Measurements from ENCODE around the gene HELZ2.
"Not testable (repeated sequence)": the region's sequence is repeated elsewhere in the genome, so short reads cannot be mapped to it uniquely, and the experiment has no call there.

Gene HELZ2

DNA sequence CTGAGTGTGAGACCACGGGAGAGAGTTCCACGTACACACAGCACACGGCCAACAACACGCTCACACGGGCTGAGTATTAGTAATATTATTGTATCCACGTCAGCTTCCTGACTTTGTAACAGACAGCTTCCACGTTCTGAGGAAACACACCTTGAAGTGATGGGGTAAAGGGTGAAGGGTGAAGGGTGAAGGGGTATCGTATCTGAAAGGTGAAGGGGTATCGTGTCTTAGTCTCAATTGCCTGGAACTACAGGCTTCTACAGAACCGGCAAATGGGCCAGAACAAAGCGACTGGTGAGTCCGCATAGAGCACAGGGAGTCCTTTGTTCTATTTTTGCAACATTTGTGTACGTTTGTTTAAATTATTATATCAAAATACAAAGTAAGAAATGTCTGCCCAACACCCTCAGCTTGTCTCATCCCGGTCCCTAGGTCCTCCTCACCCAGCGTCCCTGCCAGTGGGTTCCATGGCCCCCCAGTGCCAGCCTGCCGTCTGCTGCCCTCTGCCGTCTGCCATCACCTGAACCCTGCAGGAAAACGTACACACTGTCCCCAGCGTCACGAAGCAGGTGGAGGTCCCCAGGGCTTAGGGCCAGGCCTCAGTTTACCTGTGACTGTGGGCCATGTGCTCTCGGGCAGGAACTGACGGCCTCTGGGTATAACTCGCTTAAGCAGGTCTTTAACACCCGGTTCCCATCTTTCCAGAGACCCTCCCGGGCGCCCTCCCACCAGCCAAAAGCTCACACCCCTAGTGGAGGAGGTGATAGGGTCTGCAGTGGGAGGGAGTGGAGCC, 4.4 kb upstream of the HELZ2 start:
- DNase-seq, result no peak

DNA sequence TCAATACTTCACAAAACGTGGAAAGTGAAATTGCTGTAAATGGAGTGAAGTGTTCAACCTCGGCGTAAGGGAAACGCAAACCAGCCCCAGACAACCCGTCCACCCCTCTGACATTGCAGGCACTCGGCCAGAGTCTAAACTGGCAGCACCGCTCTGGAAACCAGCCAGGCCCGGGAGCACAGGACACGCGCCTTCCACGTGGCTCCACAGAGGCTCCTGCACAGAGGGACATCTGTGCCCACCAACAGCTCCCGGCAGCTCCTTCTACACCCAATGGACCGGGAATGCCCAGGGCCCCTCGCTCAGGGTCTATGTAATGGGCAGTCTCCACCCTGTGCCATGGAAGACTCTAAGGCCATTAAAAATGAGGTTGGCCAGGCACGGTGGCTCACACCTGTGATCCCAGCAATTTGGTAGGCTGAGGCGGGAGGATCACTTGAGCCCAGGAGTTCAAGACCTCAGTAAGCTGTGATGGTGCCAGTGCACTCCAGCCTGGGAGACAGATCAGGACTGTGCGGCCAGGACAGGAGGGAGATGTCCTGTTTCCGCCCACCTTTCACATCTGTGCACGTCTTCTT, 3.4 kb upstream of the HELZ2 start:
- no peak for DNase-seq

DNA sequence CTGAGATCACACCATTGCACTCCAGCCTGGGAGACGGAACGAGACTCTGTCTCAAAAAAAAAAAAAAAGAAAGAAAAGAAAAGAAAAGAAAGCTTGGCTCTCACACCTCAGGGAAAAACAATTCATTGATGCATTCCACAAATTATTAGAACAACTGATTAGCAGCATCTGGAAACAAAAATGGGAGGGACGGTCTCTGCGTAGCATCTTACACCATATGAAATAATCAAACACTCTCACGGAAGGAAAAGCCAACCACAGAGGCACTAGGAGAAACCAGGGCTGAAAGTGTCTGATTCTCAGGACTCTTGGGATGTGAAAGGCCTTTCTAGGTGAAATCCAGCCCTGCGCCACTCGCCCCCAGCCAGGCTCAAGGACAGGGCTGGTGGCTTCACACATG, 2.3 kb upstream of the HELZ2 start:
- DNase-seq, result no peak

DNA sequence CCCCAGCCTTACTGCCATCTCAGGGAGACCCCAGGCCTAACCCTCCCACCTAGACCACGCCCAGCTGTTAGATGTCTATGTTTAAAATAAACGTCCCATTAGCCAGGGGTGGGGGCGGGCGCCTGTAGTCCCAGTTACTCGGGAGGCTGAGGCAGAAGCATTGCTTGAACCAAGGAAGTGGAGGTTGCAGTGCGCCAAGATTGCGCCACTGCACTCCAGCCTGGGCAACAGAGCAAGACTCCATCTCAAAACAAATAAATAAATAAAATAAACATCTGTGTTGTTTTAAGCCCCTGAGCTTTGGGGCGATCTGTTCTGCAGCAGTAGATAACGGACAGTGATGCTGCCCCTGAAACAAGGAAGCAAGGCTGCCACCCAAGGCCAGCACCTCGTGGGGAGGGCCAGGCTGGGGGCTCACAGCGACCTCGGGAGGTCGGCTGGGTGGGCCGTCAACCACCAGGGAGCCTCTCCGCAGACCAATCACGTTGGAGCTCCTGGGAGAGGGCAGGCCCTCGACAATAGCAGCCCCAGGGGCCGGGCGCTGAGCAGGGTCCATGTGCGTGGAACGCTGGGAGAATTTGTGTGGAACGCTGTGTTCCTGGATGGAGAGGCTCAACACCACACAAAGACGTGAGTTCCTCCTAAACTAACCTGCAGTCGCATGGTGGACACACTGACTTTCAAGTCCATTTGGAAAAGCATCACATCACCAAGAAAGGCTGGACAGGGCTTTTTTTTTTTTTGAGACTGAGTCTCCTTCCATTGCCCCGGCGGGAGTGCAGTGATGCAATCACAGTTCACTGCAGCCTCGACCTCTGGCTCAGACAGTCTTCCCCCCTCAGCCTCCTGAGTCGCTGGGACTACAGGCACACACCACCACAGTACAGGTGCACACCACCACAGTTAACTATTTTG, 1.0 kb upstream of the HELZ2 start:
- DNase-seq, result no peak

DNA sequence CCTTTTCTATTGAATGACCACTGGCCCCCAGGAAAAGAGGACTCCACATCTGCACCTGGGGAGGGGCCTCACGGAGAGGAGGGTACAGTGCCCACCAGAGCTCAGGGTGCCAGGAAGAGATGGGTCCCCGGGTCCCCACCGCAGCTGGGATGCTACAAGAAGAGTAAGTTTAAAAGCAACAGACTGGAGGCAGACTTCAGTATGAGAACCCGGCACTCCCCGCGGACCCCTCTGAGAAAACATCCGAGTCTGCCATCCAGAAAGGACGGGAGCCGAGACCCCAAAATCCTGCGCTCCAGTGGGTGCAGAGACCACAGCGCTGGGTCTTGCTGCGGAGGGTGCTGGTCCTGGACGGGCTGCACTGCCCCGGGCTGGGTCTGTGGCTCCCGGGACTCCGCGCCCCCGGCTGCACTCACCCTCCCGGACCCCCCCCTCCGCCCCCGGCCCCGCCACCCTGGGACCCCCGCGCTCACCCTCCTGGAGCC, 350 bp downstream of the HELZ2 start:
- no peak for DNase-seq

DNA sequence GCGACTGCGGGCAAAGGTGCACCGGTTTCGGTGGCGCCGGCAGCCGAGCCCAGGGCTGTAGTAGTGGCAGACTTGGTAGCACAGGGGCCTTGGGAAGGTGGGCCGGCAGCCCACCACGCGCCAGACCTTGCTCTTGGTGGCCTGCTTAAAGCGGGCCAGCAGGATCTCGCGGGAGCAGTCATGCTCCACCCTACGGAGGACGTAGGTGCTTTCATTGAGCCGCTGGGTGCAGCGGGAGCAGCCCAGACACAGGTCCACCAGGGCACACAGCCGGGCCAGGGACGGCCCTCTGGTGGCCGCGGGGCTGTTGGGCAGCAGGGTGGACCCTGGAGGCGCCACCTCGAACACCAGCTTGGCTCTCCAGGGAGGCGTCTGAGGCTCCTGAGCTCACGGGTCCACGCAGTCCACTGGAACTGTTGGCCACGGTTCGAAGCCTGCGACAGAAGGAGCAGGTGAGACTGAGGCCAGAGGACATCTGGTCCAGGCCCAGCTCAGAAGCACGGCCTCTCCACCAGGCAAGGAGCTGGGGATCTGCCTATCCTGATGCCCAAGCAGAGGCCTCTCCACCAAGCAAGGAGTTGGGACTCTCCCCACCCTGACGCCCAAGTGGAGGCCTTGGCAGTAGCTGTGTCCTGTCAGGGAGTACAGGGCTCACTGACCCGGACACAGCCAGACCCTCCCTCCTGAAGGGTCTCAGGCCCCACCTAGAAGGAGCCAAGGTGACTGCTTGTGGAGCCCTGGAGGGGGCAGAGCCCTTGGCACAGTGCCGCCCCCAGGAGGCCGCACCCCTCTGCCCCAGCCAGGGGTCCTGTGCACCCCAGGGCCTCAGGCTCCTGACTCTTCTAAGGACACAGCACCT, 1.0 kb downstream of the HELZ2 start:
- no peak for DNase-seq

DNA sequence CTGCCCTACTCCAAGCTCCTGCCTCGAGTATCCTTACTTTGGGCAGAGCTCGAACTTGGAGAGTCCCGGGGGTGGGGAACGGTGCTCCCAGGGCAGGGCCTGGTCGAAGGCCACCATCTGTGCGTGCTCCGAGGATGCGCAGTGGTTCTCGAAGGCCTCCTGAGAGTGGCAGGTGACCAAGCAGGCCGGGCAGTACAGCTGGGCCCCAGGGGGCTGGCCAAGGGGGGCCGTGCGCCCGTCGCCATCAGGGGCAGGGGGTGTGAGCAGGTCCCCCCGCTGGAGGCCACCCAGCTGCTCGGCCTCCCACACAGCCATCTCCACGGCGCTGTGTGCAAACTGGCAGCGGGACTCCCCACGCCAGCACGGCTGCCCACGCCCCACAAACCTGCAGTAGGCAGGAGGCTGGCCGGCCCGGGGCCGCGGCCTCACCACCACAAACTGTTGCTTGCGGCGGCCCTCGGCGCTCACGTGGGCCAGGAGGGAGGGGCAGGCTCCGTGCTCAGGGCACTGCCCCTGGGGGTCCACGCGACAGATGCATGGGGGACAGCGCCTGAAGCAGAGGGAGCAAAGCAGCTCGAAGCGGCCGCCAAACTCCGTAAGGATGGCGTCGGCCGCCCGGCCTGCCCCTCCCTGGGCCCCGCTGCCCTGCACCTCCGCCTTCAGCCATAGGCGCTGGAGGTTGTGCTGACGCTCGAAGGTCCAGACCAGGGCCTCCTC, 1.8 kb downstream of the HELZ2 start:
- DNase-seq, result no peak

DNA sequence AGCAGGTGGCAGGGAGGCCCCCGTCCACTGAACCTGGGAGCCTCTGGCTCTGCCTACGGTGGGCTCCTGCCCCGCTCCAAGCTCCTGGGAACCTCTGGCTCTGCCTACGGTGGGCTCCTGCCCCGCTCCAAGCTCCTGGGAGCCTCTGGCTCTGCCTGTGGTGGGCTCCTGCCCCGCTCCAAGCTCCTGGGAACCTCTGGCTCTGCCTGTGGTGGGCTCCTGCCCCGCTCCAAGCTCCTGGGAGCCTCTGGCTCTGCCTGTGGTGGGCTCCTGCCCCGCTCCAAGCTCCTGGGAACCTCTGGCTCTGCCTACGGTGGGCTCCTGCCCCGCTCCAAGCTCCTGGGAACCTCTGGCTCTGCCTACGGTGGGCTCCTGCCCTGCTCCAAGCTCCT, 3.0 kb downstream of the HELZ2 start:
- DNase-seq, result not testable (repeated sequence)

DNA sequence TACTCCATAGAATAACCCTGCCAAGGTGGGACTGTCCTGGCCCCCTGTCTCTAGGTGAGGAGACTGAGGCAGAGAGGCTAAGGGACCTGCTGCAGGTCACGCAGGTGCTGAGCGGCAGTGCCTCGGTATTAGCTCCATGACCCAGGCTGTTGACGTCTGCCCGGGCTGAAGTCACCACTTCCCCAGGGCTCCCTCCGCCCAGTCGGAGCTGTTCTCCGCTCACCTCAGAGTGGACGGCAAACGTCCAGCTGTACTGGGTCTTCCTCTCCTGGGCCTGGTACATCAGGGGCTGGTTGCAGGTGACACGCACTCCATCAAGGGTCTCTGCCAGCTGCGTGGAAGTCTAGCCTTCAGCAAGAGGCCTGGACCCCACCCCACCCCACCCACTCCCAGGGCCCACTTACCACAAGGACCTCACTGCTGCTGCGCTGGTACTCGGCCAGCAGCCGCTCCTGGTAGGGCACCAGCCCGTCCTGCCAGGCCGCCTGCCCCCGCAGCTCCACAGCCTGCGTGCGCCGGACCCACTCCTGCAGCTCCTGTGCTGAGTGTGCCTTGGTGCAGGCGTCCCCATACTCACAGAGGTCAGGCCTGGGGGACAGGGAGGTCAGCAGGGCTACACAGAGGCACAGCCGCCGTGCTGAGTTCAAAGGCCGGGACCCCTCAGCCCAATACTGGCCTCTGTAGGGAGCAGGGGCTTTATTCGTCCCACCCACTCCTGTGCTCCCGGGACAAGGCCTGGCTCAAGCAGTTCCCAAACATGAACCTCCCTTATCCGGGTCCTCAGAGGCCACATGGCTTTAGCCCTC, 3.6 kb downstream of the HELZ2 start:
- DNase-seq, result no peak

DNA sequence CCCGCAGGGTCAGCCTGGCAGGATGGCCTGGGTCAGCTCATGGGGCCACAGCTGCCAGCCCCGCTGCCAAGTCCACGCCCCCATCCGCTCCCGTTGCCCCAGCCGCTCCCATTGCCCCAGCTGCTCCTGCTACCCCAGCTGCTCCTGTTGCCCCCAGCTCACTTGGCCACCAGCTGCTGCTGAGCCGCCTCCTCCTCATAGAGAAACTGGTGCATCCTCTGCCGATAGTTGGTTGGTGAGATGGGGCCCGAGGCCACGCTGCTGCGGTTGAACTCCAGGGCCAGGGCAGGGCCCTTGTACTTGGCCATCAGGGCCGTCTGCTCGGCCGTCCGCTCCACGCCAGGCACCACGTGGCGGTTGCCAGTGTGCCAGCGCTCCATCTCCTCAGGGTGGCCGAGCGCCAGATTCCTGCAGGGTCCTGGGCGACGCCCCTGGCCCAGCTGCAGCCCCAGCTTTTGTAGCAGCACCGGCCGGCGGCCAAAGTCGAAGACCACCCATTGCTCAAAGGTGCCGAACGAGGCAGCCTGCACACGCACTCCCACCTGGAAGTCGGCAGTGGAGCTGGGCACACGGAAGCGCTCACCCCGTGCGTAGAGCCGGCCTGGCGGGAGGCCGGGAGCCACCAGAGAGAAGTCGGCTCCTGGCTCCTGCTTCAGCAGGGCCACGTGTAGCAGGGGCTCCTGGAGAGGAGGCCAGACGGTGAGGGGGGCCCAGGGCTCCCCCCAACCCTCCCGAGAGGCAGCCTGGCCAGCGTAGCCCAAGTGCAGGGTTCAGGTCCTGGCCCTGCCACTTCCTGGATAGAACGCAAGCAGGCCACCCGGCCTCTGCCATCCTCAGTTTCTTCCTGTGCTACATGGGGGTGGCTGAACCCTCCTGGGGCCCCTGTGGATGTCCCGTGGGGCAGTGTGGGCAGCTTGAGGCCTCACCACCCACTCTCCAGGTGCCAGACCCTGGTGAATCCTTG, 4.8 kb downstream of the HELZ2 start:
- no peak for DNase-seq

DNA sequence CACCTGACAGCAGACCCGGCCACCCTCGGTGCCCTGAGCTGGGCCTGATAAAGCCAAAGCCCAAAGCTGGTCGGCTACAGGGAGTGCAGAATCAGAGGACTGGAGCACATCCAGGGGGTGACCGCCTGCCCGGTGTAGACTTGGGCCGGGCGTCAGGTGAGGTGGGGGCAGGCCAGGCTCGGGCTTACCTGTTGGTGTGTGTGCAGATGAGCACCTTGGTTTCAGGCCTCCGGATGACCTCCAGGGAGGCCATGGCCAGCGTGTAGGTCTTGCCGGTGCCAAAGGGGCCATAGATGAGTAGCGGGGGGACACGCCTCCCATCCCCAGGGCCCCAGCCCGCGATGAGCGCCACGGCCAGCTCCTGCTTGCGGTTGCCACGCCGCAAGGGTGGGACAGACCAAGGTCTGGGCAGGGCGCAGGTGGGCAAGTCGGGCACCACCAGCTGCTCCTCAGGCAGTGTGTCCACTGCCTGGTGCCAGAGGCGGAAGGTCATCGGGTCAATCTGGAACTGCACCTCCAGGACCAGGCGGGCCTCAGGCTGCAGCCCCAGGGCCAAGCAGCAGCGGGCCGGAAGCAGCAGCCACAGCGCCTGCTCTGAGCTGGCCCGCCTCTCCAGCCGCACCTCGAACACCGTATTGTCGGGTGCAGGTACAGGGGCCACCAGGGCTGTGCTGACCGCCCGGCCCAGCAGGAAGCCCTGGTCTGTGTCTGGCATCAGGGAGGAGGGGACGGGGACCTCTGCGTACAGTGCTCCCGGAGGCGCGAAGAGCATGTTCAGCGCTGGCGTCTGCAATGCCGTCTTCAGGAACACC, 5.7 kb downstream of the HELZ2 start:
- no peak for DNase-seq

DNA sequence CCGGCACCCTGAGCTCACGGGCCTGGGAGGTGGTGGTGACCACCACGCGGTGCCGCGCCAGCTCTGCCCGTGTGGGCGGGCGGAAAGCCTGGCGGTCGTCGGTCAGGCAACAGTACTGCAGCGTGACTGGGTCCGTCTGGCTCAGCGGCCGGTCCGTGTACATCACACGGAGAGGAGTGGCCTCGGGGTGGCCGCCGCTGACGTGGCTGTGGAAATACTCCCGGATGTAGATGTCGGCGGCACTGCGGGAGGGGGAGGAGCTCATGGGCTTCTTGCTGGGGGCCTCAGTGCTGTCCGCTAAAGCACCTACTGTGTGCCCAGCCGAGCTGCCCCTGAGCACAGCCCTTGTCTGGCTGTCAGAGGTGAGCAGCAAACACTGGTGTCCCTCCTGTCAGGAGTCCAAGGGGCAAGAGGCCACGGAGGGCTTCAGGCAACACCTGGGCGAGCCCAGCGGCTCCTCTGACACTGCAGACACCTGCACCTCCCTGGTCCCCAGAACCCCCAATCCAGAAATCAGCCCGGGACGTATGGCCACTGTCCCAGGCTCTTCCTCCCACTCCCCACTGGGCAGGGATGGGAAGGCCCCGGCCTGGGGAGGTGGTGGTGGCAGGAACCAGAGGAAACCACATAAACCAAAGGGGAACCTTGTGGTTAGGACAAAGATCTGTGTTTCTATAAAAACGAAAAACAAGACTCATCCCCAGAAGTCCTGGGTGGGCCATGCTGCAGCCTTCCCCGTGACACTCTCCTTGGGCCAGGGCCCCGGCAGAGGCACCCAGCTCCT, 6.5 kb downstream of the HELZ2 start:
- peak; percentile 81 to 82 for DNase-seq

DNA sequence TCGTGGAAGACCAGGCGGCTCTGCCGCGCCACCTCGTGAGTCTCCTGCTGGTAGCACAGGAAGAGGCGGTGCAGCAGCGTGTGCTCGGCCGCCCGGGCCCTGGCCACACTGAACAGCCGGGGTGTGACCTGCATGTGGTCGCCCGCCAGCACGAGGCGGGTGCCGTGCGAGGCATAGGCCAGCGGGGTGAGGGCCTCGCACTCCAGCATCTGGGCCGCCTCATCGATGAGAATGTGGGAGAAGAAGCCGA, 7.0 kb downstream of the HELZ2 start:
- no peak for DNase-seq

DNA sequence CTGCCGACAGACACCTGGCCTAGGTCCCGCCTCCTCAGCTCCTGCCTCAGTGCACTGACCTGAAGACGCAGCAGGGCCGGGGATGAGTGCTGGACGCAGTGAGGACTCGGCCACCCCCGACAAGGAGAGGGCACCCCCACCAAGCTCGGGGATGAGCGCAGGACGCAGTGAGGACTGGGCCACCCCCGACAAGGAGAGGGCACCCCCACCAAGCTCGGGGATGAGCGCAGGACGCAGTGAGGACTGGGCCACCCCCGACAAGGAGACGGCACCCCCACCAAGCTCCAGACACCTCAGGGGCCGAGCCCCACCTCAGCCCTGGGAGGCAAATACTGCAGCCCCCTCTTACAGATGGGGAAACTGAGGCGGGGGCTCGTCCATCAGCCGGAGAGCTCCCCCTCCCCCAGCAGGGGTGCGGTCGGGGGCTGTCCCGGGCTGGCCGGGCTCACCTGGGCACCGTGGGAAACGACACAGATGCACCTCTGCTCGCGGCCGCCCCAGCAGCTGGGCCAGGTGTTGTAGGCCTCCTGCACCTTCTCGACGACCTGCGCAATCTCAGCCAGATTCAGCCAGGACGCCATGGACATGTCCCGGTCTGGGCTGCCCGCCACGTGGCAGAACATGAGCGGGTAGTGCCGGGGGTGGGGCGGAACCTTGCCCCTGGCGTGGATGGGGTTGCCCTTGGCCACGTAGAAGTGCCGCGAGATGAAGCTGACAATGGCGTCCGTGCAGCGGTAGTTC, 7.5 kb downstream of the HELZ2 start:
- DNase-seq, result no peak

DNA sequence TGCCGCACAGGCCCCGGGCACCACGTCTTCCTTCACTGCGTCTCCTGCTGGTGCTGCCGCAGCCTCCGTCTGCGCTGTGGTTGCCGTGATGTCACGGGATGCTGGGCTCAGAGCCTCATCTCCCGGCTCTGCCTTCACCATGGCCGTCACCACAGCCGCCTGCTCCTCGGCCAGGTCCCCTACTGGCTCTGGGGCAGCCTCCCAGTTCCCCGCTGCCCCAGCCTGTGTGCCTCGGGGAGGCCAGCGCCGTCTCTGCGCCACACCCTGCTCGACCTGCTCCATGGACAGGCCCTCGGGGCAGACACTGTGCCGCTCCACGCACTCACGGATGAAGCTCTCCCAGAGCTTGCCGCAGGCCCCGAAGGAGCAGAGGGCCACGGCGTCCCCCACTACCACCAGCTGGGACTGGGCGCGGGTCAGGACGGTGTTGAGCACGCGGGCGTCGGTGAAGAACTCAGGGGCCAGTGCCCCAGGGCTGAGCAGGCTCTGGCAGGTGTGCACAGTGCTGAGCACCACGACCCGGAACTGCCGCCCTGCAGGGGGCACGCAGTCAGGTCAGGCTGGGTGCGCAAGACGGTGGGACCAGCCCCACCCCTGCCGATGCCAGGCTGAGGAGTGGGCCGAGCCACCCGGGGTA, 8.2 kb downstream of the HELZ2 start:
- no peak for DNase-seq

DNA sequence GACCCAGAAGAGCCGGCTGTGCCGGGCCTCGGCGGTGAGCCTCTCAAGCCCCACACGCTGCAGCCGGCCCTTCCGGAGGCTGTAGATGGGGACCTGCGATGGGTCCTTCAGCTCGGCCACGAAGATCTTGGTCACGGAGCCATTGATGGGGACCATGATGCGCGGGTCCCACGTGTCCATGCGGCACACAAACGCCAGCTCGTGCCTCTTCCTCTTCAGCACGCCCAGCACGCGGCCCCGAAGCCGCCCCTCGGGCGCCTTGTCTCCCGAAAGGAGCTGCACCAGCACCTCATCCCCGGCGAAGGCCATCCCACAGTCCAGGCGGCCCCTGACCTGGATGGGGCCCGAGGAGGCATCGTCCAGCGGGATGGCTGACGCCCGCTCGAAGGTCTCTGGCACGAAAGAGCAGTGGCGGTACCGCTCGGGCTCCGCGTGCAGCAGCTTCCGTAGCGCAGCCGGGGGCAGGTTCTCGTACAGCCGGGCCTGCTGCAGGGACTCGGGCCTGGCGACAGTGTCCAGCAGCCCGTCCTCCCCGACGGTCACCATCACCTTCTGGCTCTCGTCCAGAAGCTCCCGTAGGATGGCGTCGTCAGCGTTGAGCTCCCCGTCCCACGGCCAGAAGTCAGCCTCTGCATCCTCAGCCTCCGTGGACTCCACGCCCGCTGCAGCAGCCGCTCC, 8.9 kb downstream of the HELZ2 start:
- no peak for DNase-seq
